Measurements from ENCODE around the gene GLTPD2.

DNA sequence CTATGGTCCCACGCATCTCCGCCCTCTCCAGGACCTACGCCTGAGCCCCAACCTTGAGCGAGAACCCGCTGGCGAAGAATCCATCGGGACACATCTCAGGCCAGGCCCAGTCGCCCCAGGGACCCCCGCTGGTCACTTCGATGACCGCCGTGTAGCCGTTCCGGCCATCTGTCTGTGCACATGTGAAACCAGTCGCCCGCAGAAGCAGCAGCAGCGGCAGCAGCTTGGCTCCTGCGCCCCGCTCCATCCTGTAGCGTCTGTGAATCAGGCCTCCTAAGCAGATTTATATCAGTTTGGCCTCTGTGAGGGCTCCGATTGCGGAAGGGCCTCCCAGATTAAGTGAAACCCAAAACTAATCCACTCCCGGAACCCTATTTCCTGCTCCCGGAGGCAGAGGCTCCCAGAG is 2.7 kb upstream of the GLTPD2 start, which contains the start of gene VMO1:
- no peak for TF ChIP-seq ESRRG (CRISPR knock-in tag; IDR thresholded peaks at IDR 0.05)
- no peak for TF ChIP-seq RARB (CRISPR knock-in tag; IDR thresholded peaks at IDR 0.05)
